Right renal pelvis (tissue), 4 donors: ENCODE results near the gene CHRM1. TPM values are rescaled to one million over a fixed set of nuclear protein-coding genes. Genes with fewer than 3 reads are reported as not detected.

Experiments
- DNase-seq, 4 donors: peaks; one replicate each; pipeline ENCODE4 v3.0.0-alpha.2; 2013; ENCODE audit warnings: low read depth in 4 of 4, low spot score in 3 of 4, missing footprints in 1 of 4
- polyA plus RNA-seq, 4 donors: library from polyadenylated mRNA; unstranded; fragments of 120-200 nt; gene quantifications; one replicate each; pipeline ENCODE4 v1.2.1, GENCODE V29; 2013; ENCODE audit not compliant: insufficient read length in 4 of 4

The CHRM1 gene
- polyA plus RNA-seq, 4 donors: 0.07 to 0.13 (median 0.09) TPM

- no peak for DNase-seq
Measured at GRCh38 chr11:62926680-62927455, 5.7 kb upstream of the CHRM1 start.

- DNase-seq: no peak
Measured at GRCh38 chr11:62925745-62926679, 4.8 kb upstream of the CHRM1 start.

- DNase-seq: no peak
Measured at GRCh38 chr11:62925308-62925707, 4.1 kb upstream of the CHRM1 start.

- DNase-seq: no peak
Measured at GRCh38 chr11:62923601-62924411, 2.6 kb upstream of the CHRM1 start.

GRCh38 chr11:62922653-62923431 lies 1.7 kb upstream of the CHRM1 start:
- no peak for DNase-seq

- no peak for DNase-seq
Measured at GRCh38 chr11:62922189-62922589, 1.0 kb upstream of the CHRM1 start.

GRCh38 chr11:62921573-62922188 lies 518 bp upstream of the CHRM1 start:
- no peak for DNase-seq

- no peak for DNase-seq
Measured at GRCh38 chr11:62919898-62920640, 1.1 kb downstream of the CHRM1 start.

GRCh38 chr11:62919476-62919875 lies 1.7 kb downstream of the CHRM1 start:
- no peak for DNase-seq

- no peak for DNase-seq
Measured at GRCh38 chr11:62918531-62918930, 2.6 kb downstream of the CHRM1 start.

- DNase-seq: no peak
Measured at GRCh38 chr11:62917906-62918502, 3.2 kb downstream of the CHRM1 start.

- DNase-seq: no peak
Measured at GRCh38 chr11:62914416-62914815, 6.7 kb downstream of the CHRM1 start.

GRCh38 chr11:62912268-62912667 lies 8.9 kb downstream of the CHRM1 start:
- DNase-seq: no peak

GRCh38 chr11:62911137-62912130 lies 9.7 kb downstream of the CHRM1 start:
- DNase-seq: no peak

- no peak for DNase-seq
Measured at GRCh38 chr11:62910141-62910882, 10.9 kb downstream of the CHRM1 start.

- peak in 2 of 4 donors; percentile 50 to 60 for DNase-seq
Measured at GRCh38 chr11:62909107-62909894, 11.9 kb downstream of the CHRM1 start.
